Esophagus muscularis mucosa (tissue), 4 donors: ENCODE results near the gene MFF. TPM values are rescaled to one million over a fixed set of nuclear protein-coding genes. Genes with fewer than 3 reads are reported as not detected.

Experiments
- DNase-seq: peaks from one replicate; pipeline ENCODE4 v3.0.0-alpha.2; 2017; ENCODE audit errors: extremely low spot score
- H3K27ac ChIP-seq, 4 donors: fragments of 200-600 bp; sonication (generic); replicated peaks in 1 of 4; 1 replicate in 3 of 4; 2 replicates in 1 of 4; pipeline ENCODE4 v1.5.1; 2016 to 2019; ENCODE audit warnings: mild to moderate bottlenecking in 1 of 4
- H3K27me3 ChIP-seq, 4 donors: fragments of 200-600 bp; sonication (generic); one replicate each; pipeline versions ENCODE4 v1.5.1 to v1.6.0; 2016 to 2019
- H3K36me3 ChIP-seq, 4 donors: fragments of 200-600 bp; sonication (generic); one replicate each; pipeline ENCODE4 v1.5.1; 2016 to 2019
- H3K4me1 ChIP-seq, 4 donors: fragments of 200-600 bp; sonication (generic); one replicate each; pipeline ENCODE4 v1.5.1; 2016 to 2019
- H3K4me3 ChIP-seq, 4 donors: fragments of 200-600 bp; sonication (generic); 1 replicate in 2 of 4; 2 replicates in 2 of 4; pipeline ENCODE4 v1.5.1; 2016 to 2019; ENCODE audit warnings: mild to moderate bottlenecking in 4 of 4, moderate library complexity in 1 of 4
- H3K9me3 ChIP-seq, 4 donors: fragments of 200-600 bp; sonication (generic); 1 replicate in 3 of 4; 2 replicates in 1 of 4; pipeline ENCODE4 v1.5.1; 2016 to 2019
- CTCF ChIP-seq, 3 experiments: fragments of 200-600 bp in 2 of 3; fragments of 450-650 bp in 1 of 3; sonication (generic) in 2 of 3; IDR thresholded peaks; one replicate each; pipeline ENCODE4 v1.5.1; 2017 to 2019; ENCODE audit warnings: antibody characterized with exemption in 3 of 3, mild to moderate bottlenecking in 2 of 3, moderate library complexity in 1 of 3
- EP300 ChIP-seq: sonication (generic); formaldehyde crosslinking; IDR thresholded peaks from one replicate; pipeline ENCODE4 v1.6.1; 2017; ENCODE audit warnings: antibody characterized with exemption
- POLR2A ChIP-seq: fragments of 450-650 bp; IDR thresholded peaks from one replicate; pipeline ENCODE4 v1.6.1; 2017; ENCODE audit warnings: antibody characterized with exemption, moderate library complexity, mild to moderate bottlenecking, low read depth
- POLR2AphosphoS5 ChIP-seq, 2 donors: sonication (generic); formaldehyde crosslinking; IDR thresholded peaks; one replicate each; pipeline ENCODE4 v1.6.1; 2017; ENCODE audit warnings: antibody characterized with exemption in 2 of 2
- WGBS: methylation state at CpG from one replicate; pipeline ENCODE4 v1.1.5; 2018; 5-methylcytosine and 5-hydroxymethylcytosine counted together
- intact Hi-C: fragments of 100-400 bp; cut with DNase I; formaldehyde crosslinking; loops from one replicate; pipeline ENCODE4 v1.15.1; 2023
- total RNA-seq, 4 donors: library from RNA; depleted of rRNA; stranded (reverse); fragments of >200 nt; gene quantifications; one replicate each; pipeline versions ENCODE4 v1.1.0 to v1.2.1, GENCODE V29; 2016

Gene MFF
- total RNA-seq, 4 donors from 2014 or later = 117 to 135 (median 125) TPM

DNA sequence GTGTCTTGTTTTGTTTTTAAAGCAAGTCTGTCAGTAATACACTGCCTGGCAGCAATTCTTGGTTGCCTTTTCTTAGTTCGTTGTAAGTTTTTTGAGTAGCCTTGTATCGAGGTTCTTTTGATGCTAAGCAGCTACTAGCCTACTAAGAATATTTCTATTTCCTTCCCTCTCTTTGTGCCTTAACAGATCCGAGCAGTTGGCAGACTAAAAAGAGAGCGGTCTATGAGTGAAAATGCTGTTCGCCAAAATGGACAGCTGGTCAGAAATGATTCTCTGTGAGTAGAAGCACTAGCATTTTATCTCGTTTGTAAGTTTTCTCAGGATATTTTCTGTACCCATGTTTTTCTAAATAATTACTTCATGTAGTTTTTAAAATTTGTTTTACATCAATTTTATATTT lies 15.1 kb downstream of the MFF start:
- no peaks in the 10 kb centered on the region for H3K4me1 ChIP-seq
- no peaks in the 10 kb centered on the region for H3K27me3 ChIP-seq
- H3K36me3 ChIP-seq = peaks cover 4 to 74% (median 31%) of the 10 kb centered on the region in 4 donors
- TF ChIP-seq EP300 (no peak), POLR2AphosphoS5 (IDR thresholded peaks at IDR 0.05) (no peak), CTCF (IDR thresholded peaks at IDR 0.05) (no peak), POLR2A (no peak)
- DNase-seq = no peak
- no peak overlapping the region for H3K4me3 ChIP-seq
- H3K27ac ChIP-seq = no peak overlapping the region
- no peaks in the 10 kb centered on the region for H3K9me3 ChIP-seq
- intact Hi-C loops = no loop called here
- 72% methylated on average over 6 of the region's 6 CpGs for WGBS

DNA sequence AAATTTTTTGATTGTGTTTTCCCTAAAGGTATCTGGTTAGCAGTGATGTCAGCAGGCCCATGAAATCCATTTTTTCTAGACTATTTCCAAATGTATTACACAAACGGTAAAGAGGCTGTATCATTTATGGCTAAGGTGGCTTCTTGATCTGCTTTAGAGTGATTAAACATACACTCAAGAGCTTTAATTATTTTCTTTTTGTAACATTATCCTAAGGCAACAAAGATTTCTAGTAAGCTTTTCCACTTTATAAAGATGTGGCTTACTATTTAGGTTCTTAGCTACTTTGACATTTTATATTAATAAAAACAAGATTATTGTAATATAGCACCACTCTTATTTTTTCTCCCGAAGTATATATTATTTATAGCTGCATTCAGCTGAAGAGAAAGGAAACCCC lies 16.5 kb downstream of the MFF start:
- peaks cover 4 to 69% (median 26%) of the 10 kb centered on the region in 4 donors for H3K36me3 ChIP-seq
- no peak overlapping the region for H3K27ac ChIP-seq
- WGBS = 86% methylated on average over 2 of the region's 2 CpGs
- no peaks in the 10 kb centered on the region for H3K9me3 ChIP-seq
- no peaks in the 10 kb centered on the region for H3K4me1 ChIP-seq
- TF ChIP-seq CTCF (IDR thresholded peaks at IDR 0.05) (no peak), EP300 (no peak), POLR2AphosphoS5 (IDR thresholded peaks at IDR 0.05) (no peak), POLR2A (no peak)
- DNase-seq = no peak
- no peak overlapping the region for H3K4me3 ChIP-seq
- H3K27me3 ChIP-seq = no peaks in the 10 kb centered on the region
- intact Hi-C loops = no loop called here

DNA sequence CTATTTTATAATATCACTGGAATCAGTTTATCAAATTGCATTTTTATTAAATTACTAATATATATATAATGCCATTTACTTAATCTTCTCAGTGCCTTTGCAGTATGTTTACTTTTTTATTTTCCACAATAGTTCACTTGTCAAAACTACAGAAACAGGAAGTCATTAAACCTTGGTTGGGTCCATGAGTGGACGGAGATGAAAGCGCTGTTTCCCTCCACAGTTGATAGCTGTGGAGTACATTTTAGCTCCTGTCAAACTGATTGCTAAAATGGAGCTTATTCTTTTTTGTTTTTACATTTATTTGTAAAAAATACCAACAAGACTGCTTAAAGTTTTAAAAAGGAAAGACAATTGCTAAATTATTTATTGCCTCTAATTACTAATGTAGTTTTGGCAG lies 19.2 kb downstream of the MFF start:
- DNase-seq = no peak
- WGBS = 84% methylated on average over 2 of the region's 2 CpGs
- H3K9me3 ChIP-seq = no peaks in the 10 kb centered on the region
- H3K36me3 ChIP-seq = peaks cover 8 to 75% (median 34%) of the 10 kb centered on the region in 4 donors
- no peaks in the 10 kb centered on the region for H3K27me3 ChIP-seq
- H3K27ac ChIP-seq = no peak overlapping the region
- intact Hi-C loops = no loop called here
- H3K4me3 ChIP-seq = no peak overlapping the region
- TF ChIP-seq CTCF (IDR thresholded peaks at IDR 0.05) = no peak
- no peak for TF ChIP-seq POLR2A
- TF ChIP-seq EP300 = no peak
- no peak for TF ChIP-seq POLR2AphosphoS5 (IDR thresholded peaks at IDR 0.05)
- no peaks in the 10 kb centered on the region for H3K4me1 ChIP-seq

DNA sequence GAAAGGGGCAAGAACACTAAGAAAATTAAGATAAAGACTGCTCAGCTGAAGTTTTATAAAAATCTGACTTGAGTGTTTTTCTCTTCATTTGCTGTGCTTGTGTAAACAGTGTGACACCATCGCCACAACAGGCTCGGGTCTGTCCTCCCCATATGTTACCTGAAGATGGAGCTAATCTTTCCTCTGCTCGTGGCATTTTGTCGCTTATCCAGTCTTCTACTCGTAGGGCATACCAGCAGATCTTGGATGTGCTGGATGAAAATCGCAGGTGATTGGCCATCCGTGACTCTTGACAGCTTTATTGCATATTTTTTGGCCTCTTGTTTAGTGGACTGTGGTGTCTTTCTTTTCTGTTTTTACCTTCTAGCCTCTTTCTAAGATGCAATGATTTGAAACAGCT lies 22.1 kb downstream of the MFF start:
- intact Hi-C loops = no loop called here
- TF ChIP-seq CTCF (IDR thresholded peaks at IDR 0.05) (no peak), POLR2A (no peak), EP300 (no peak), POLR2AphosphoS5 (IDR thresholded peaks at IDR 0.05) (no peak)
- DNase-seq = no peak
- 85% methylated on average over 7 of the region's 7 CpGs for WGBS
- Histone ChIP-seq H3K4me3 (no peak overlapping the region), H3K27me3 (no peaks in the 10 kb centered on the region), H3K36me3 (peaks cover 4 to 61% (median 31%) of the 10 kb centered on the region in 4 donors), H3K4me1 (no peaks in the 10 kb centered on the region), H3K27ac (no peak overlapping the region), H3K9me3 (no peaks in the 10 kb centered on the region)

DNA sequence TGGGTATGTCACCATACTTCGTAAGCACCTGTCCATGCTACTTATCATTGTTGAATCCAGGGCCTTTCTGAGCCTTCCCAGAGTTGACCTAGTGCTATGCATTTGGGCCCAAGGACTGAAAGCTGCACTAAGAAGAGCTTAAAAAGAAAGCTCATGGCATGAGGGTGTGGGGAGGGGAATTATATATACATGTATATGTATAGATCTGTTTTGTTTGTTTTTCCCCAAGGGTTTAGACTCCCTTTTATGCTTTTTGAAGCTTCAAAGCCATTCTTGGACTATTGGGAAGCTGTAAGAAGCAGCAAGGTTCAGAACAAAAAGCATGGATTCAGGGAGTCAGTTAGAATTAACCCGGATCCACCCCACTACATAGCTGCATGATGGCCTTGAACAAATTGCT lies 23.3 kb downstream of the MFF start:
- no peak overlapping the region for H3K27ac ChIP-seq
- H3K27me3 ChIP-seq = no peaks in the 10 kb centered on the region
- no peaks in the 10 kb centered on the region for H3K9me3 ChIP-seq
- intact Hi-C loops = no loop called here
- H3K4me1 ChIP-seq = no peaks in the 10 kb centered on the region
- TF ChIP-seq CTCF (IDR thresholded peaks at IDR 0.05) (no peak), EP300 (no peak), POLR2A (no peak), POLR2AphosphoS5 (IDR thresholded peaks at IDR 0.05) (no peak)
- peaks cover 4 to 59% (median 34%) of the 10 kb centered on the region in 4 donors for H3K36me3 ChIP-seq
- no peak for DNase-seq
- WGBS = 67% methylated on average over 2 of the region's 2 CpGs
- H3K4me3 ChIP-seq = no peak overlapping the region
